Thyroid gland (tissue), 4 donors: ENCODE measurements around the gene BUD31. TPM values are rescaled to one million over a fixed set of nuclear protein-coding genes. Genes with fewer than 3 reads are reported as not detected.
"Not testable (repeated sequence)": the region's sequence is repeated elsewhere in the genome, so short reads cannot be mapped to it uniquely, and the experiment has no call there.

Source experiments
- DNase-seq, 2 donors: peaks; one replicate each; pipeline ENCODE4 v3.0.0-alpha.2; 2019
- H3K27ac ChIP-seq, 3 donors: fragments of 200-600 bp; sonication (generic); 1 replicate in 2 of 3; 2 replicates in 1 of 3; pipeline ENCODE4 v1.5.1; 2016 to 2019; ENCODE audit warnings: mild to moderate bottlenecking in 1 of 3, moderate library complexity in 1 of 3
- H3K27me3 ChIP-seq: fragments of 200-600 bp; sonication (generic); one replicate; pipeline ENCODE4 v1.5.1; 2019
- H3K36me3 ChIP-seq, 2 donors: fragments of 200-600 bp; sonication (generic); one replicate each; pipeline ENCODE4 v1.5.1; 2016 to 2019
- H3K4me1 ChIP-seq, 2 donors: fragments of 200-600 bp; sonication (generic); one replicate each; pipeline ENCODE4 v1.5.1; 2017 to 2019
- H3K4me3 ChIP-seq, 3 donors: fragments of 200-600 bp; sonication (generic); replicated peaks in 1 of 3; 1 replicate in 2 of 3; 2 replicates in 1 of 3; pipeline ENCODE4 v1.5.1; 2016; ENCODE audit warnings: mild to moderate bottlenecking in 1 of 3
- H3K9me3 ChIP-seq: fragments of 200-600 bp; sonication (generic); one replicate; pipeline ENCODE4 v1.5.1; 2017
- POLR2A ChIP-seq, 2 donors: fragments of 450-650 bp; IDR thresholded peaks; one replicate each; pipeline ENCODE4 v1.6.1; 2017; ENCODE audit warnings: antibody characterized with exemption in 2 of 2, mild to moderate bottlenecking in 2 of 2, moderate library complexity in 1 of 2
- WGBS, 2 donors: methylation state at CpG; one replicate each; pipeline ENCODE4 v1.1.5; 2017; 5-methylcytosine and 5-hydroxymethylcytosine counted together
- intact Hi-C: fragments of 100-400 bp; cut with DNase I; formaldehyde crosslinking; loops from one replicate; pipeline ENCODE4 v1.15.1; 2023
- total RNA-seq, 4 donors: library from RNA; depleted of rRNA; stranded (reverse); fragments of >200 nt; gene quantifications; one replicate each; pipeline ENCODE4 v1.2.3, GENCODE V29; 2016
- TF ChIP-seq, protein P1 (sequence below), 6 experiments: fragments of 200-600 bp in 3 of 6; fragments of 450-650 bp in 3 of 6; sonication (generic) in 3 of 6; IDR thresholded peaks; one replicate each; pipeline ENCODE4 v1.5.1; 2016 to 2019; ENCODE audit warnings: antibody characterized with exemption in 6 of 6, mild to moderate bottlenecking in 2 of 6, inconsistent platforms in 1 of 6, moderate library complexity in 1 of 6

The BUD31 gene
- total RNA-seq, 4 donors from 2014 or later: 41.9 to 89.1 (median 65.4) TPM

DNA sequence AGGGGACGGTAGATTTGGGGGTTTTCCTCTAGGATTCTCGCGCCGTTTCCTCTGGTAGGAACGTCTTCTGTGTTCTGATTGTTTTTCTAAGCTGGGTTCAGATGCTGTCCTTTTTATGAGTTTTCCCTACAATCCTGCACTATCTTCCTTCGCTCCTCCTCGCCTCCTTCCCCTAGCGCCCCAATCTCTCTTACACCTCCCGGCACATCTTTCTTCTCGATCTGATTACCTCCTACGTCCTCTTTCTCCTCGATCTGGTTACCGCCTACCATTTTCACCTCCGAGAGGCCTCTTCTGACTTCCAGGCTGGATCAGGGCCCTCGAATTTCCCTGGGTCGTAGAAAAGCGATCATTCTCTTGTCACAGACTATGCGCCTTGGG lies 413 bp downstream of the BUD31 start:
- Histone ChIP-seq H3K36me3 (peaks cover 32 to 33% of the 10 kb centered on the region in 2 donors), H3K27me3 (no peaks in the 10 kb centered on the region), H3K4me1 (peaks cover 23 to 29% of the 10 kb centered on the region in 2 donors), H3K27ac (peak overlapping the region; percentile 96 to 99 (median 99)), H3K4me3 (peak overlapping the region; percentile 16 to 100 (median 96)), H3K9me3 (no peaks in the 10 kb centered on the region)
- WGBS, 2 donors: 0 to 1% methylated on average over 18 of the region's 18 CpGs
- no peak for TF ChIP-seq POLR2A (IDR thresholded peaks at IDR 0.05)
- TF ChIP-seq, protein P1, sequence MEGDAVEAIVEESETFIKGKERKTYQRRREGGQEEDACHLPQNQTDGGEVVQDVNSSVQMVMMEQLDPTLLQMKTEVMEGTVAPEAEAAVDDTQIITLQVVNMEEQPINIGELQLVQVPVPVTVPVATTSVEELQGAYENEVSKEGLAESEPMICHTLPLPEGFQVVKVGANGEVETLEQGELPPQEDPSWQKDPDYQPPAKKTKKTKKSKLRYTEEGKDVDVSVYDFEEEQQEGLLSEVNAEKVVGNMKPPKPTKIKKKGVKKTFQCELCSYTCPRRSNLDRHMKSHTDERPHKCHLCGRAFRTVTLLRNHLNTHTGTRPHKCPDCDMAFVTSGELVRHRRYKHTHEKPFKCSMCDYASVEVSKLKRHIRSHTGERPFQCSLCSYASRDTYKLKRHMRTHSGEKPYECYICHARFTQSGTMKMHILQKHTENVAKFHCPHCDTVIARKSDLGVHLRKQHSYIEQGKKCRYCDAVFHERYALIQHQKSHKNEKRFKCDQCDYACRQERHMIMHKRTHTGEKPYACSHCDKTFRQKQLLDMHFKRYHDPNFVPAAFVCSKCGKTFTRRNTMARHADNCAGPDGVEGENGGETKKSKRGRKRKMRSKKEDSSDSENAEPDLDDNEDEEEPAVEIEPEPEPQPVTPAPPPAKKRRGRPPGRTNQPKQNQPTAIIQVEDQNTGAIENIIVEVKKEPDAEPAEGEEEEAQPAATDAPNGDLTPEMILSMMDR (IDR thresholded peaks at IDR 0.05): no peak
- no peak for DNase-seq
- intact Hi-C loops: loop anchor here (10.0 kb wide), 2 partner anchors 84 to 364 kb away; partner anchors contain the start of gene ARPC1A

DNA sequence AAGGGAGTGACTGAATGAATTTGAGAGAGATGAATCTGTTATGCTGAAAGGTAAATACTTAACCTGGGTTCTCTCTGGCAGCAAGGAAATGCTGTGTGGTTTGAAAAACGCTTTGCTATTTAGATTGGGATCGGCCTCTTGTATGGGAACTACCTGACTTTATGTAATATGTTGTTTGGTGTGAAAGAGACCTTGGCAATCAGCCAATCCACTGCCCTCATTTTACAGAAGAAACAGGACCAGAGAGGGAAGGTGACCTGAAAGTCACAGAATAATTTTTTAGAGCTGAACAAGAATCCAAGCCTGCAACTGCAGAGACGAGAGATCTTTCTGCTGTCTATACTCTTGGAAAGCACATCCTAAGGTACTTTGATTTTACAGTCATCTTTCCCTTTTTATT lies 1.0 kb downstream of the BUD31 start:
- Histone ChIP-seq H3K9me3 (no peaks in the 10 kb centered on the region), H3K4me3 (peak overlapping the region in 1 of 3 donors; percentile 100), H3K27ac (no peak overlapping the region), H3K36me3 (peaks cover 31 to 33% of the 10 kb centered on the region in 2 donors), H3K27me3 (no peaks in the 10 kb centered on the region), H3K4me1 (peaks cover 23 to 24% of the 10 kb centered on the region in 2 donors)
- TF ChIP-seq, protein P1 (IDR thresholded peaks at IDR 0.05): no peak
- no peak for TF ChIP-seq POLR2A (IDR thresholded peaks at IDR 0.05)
- DNase-seq: no peak
- 38 to 51% methylated on average over 3 of the region's 3 CpGs for WGBS, 2 donors
- intact Hi-C loops: loop anchor here (5.0 to 10.0 kb wide), 3 partner anchors 33 to 365 kb away; partner anchors contain the start of gene ARPC1A

DNA sequence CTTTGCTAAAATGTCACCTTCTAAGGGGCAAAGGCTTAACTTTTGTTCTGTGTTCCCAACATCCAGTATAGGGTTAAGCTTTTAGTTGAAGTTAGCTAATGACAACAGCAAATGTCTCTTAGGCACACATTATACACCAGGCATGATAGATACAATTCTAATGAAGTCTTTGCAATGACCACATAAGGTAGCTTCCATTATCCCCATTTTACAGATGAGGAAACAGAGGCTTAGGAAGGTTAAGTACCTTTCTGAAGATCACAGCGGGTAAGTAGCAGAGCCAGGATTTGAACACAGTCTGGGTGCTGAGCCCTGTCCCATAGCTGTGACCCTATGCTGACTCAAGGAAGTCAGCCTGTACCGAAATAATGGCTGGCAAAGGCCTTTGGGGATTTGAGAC lies 1.9 kb downstream of the BUD31 start:
- peaks cover 23 to 24% of the 10 kb centered on the region in 2 donors for H3K4me1 ChIP-seq
- WGBS, 2 donors: 87 to 95% methylated on average over 2 of the region's 2 CpGs
- H3K36me3 ChIP-seq: peaks cover 35 to 40% of the 10 kb centered on the region in 2 donors

DNA sequence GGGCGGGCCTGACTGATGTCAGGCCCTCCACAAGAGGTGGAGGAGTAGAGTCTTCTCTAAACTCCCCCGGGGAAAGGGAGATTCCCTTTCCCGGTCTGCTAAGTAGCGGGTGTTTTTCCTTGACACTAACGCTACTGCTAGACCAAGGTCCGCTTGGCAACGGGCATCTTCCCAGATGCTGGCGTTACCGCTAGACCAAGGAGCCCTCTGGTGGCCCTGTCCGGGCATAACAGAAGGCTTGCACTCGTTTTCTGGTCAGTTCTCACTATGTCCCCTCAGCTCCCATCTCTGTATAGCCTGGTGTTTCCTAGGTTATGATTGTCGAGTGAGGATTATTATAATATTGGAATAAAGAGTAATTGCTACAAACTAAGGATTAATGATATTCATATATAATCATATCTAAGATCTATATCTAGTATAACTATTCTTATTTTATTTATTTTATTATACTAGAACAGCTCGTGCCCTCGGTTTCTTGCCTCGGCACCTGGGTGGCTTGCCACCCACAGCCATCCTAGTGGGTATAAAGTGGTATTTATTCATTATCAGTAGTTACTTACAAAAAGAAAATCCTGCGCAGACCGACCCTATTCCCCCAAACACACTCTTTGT lies 6.9 kb downstream of the BUD31 start:
- H3K27me3 ChIP-seq, H3K9me3 ChIP-seq, H3K4me1 ChIP-seq, H3K4me3 ChIP-seq, H3K27ac ChIP-seq, intact Hi-C loops: not testable (repeated sequence)
- peaks cover 79 to 85% of the 10 kb centered on the region in 2 donors for H3K36me3 ChIP-seq
- TF ChIP-seq, protein P1 (IDR thresholded peaks at IDR 0.05): peak in 5 of 6 experiments; percentile 44 to 63 (median 55)
- peak; percentile 71 to 78 for DNase-seq
- WGBS, 2 donors: 57 to 65% methylated on average over 17 of the region's 17 CpGs

More for the DNA sequence above, 1.9 kb downstream of the BUD31 start:
- no peaks in the 10 kb centered on the region for H3K27me3 ChIP-seq
- TF ChIP-seq POLR2A (IDR thresholded peaks at IDR 0.05): no peak
- no peak for DNase-seq
- no peaks in the 10 kb centered on the region for H3K9me3 ChIP-seq
- intact Hi-C loops: loop anchor here (5.0 kb wide), 1 partner anchor 33 kb away; no protein-coding TSS in a partner anchor
- H3K27ac ChIP-seq: no peak overlapping the region
- H3K4me3 ChIP-seq: no peak overlapping the region

DNA sequence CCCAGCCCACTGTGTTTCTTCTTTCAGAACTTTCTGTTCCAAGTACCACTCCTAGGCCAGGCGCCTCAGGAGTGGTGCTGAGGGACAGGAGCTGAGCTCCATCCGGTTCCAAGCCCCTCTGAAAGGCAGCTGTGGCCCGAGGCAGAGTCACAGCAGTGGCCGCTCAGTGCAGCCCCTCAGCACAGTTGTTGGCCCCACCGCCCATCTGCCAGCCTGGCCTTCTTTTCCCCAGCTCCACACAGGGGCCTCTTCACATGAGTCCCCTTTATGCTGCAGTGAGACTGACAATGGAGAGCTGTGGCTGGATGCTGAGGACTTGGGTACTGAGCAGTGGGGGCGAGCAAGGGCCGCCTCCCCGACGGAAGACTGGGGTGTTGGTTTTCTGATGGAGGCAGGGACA lies 9.5 kb downstream of the BUD31 start:
- 90 to 91% methylated on average over 9 of the region's 9 CpGs for WGBS, 2 donors
- Histone ChIP-seq H3K27ac (no peak overlapping the region), H3K4me1 (peaks cover 0 to 11% of the 10 kb centered on the region in 2 donors), H3K9me3 (no peaks in the 10 kb centered on the region), H3K36me3 (peaks cover 61 to 64% of the 10 kb centered on the region in 2 donors), H3K4me3 (no peak overlapping the region), H3K27me3 (no peaks in the 10 kb centered on the region)
- no peak for TF ChIP-seq POLR2A (IDR thresholded peaks at IDR 0.05)
- no peak for DNase-seq
- intact Hi-C loops: no loop called here

DNA sequence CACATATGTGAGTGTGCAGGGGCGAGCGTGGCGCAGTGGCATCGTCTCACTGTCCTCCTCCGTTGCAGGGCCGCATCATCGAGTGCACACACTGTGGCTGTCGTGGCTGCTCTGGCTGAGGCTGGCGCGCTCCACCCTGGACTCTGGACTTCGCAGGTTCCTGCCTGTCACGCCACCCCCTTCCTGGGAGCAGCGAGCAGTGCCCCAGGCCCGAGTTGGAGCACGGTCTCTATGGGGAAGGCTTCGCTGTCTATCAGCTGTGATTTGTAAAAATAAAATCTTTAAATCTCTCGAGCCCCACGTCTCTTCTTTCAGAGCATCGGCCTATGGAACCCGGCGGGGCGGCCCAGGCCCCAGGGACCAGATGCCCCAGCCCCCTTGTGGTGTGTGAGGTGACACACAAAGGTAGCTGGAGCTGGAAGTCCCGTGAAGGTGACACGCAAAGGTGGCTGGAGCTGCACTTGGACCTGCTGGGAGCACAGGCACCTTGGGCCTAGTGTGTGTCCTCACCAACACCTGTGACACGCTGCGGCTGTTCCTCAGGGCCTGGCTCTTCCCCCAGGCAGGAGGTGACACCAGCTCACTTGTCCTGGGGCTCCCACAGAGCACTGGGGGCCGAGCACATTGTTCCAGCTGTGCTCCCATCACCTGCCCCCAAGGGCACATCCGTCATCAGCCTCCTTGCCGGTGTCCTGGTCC lies 10.7 kb downstream of the BUD31 start:
- intact Hi-C loops: no loop called here
- H3K27me3 ChIP-seq: no peaks in the 10 kb centered on the region
- no peaks in the 10 kb centered on the region for H3K9me3 ChIP-seq
- H3K4me3 ChIP-seq: no peak overlapping the region
- H3K4me1 ChIP-seq: peaks cover 0 to 11% of the 10 kb centered on the region in 2 donors
- 85 to 95% methylated on average over 24 to 25 of the region's 29 CpGs for WGBS, 2 donors
- H3K36me3 ChIP-seq: peaks cover 70 to 71% of the 10 kb centered on the region in 2 donors
- no peak for DNase-seq
- no peak overlapping the region for H3K27ac ChIP-seq
- no peak for TF ChIP-seq POLR2A (IDR thresholded peaks at IDR 0.05)
- TF ChIP-seq, protein P1 (IDR thresholded peaks at IDR 0.05): no peak
